NCI-H2107 treated with DMSO at 0.1 percent for 48 hours (cell line): Measurements from ENCODE around the gene PDP2.
A peak's percentile ranks its signal among the peaks of the same experiment; 100 is the strongest.
"Not testable (repeated sequence)": the region's sequence is repeated elsewhere in the genome, so short reads cannot be mapped to it uniquely, and the experiment has no call there.

Source experiments
- DNase-seq: peaks from one replicate; lab custom pipeline; 2025; ENCODE audit not compliant: unreplicated experiment; lab: John Stamatoyannopoulos, UW

The PDP2 gene

DNA sequence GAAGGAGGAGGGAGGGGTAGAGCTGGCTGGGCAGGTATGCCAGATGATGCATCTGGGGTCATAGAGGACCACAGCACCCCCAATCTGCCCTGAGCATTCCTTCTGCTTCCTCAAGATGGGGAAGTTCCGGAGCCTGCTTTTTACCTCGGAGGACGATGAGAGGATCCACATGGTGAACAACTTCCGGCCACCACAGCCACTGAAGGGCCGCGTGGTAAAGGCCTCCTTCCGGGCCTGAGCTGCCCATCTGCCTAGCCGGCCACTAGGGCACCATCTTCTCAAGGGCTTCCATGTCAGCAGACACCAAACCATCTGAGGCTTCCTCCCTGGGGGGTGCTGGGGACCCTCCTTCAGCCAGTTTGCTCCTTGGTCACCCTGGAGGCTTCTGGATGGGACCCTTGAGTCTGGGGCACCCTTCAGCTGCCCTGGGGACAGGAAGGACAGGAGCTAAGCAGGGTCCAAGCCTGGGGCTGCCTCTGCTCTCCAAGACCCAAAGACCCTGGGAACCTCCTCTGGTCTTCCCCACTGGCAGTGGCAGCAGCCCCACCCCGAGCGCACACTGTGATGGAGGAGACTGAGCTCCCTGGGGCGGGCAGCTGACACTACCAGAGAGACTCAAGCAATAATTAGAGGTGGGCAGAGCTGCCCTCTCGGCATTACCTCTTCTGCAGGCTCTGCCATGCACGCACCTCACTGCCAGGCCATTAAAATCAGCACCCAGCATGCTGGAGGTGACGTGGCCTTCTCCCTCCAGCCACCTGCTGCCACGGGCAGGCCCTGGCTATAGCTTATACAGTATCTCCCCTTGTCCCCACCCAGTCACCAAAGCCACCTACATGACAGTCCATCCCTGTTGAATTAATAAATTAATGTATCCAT, 26.8 kb upstream of the PDP2 start:
- DNase-seq = no peak

DNA sequence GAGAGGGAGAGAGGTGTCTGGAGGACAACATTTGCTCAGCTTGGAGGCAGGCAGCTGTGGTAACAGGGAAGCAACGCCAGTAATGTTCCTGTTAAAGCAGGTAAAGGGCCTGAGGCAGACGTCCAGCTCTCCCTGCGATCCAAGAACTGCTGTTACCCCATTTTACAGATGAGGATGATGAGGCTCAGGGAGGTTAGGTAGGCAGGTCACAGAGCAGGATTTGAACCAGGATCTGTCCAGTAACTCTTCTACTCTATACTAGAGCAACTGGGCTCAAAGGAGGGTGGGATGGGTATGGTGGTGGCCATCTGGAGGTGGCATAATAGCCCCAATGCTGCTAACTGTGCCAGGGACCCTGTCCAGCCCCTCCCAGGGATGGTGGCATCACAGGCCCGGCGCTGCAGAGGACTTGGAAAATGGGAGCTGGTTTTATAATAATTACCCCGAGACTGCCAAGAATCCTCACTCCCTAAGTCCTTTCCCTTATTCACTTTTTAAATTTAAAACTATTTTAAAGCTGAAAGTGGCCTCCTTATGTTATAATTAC, 24.1 kb upstream of the PDP2 start:
- DNase-seq = no peak

DNA sequence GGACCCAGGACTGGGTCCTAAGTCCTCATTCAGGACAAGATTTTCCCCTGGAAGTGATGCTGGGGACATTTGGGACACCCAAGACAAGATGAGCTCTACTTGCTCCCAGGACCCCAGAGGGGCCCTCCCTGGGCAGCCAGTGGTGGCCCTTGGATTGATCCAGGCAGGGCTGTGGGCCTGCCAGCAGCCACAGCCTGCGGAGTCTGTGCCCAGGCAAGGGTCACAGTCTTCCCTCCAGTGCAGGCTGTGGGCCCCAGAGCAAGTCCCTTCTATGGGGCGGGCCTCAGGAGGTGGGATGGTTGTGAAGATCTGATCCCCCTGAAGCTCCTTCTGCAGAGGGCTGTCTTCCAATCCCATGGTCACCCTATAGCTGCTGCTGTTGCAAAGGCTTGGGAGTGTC, 23.5 kb upstream of the PDP2 start:
- DNase-seq = no peak

DNA sequence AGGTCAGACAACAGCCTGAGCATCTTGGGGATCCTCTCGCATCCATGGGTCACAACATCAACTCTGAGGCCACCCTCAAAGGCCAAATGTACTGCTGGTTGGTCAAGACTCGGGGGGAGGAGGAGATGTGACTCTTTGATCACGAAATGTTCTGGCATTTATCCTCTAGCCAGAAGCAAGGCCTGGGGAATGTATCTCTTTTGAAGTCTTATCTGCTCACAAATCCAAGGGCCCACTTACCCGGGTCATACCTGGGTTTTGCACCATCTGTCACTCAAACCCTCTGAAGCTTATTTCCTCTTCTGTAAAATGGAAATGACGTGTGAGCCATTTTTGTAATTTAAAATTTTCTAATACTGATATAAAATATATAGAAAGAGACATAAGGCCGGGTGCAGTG, 22.9 kb upstream of the PDP2 start:
- DNase-seq = no peak

DNA sequence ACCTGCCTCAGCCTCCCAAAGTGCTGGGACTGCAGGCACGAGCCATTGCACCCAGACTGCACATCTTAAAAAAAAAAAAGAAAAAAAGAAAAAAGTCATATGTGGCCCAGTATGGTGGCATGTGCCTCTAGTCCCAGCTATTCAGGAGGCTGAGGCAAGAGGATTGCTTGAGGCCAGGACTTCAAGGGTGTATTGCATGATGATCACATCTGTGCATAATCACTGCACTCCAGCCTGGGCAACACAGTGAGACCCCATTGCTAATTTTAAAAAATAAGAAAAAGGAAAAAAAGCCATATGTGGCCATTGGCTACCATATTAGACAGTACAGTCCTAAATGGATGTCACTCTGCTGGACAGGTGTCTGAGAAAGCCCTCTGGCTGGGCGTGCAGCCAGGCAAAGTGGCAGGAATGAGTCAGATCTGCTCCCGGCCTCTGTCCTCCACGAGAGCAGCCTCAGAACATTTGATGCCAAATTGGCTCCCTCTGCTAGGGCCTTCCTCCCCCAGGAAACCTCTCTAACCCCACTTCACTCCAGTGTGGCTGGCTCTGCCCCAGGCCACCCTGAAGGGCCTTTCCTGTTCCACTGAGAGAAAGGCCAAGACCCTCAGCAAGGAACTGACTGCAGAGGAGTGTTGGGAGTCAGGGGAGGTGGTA, 21.4 kb upstream of the PDP2 start:
- no peak for DNase-seq

DNA sequence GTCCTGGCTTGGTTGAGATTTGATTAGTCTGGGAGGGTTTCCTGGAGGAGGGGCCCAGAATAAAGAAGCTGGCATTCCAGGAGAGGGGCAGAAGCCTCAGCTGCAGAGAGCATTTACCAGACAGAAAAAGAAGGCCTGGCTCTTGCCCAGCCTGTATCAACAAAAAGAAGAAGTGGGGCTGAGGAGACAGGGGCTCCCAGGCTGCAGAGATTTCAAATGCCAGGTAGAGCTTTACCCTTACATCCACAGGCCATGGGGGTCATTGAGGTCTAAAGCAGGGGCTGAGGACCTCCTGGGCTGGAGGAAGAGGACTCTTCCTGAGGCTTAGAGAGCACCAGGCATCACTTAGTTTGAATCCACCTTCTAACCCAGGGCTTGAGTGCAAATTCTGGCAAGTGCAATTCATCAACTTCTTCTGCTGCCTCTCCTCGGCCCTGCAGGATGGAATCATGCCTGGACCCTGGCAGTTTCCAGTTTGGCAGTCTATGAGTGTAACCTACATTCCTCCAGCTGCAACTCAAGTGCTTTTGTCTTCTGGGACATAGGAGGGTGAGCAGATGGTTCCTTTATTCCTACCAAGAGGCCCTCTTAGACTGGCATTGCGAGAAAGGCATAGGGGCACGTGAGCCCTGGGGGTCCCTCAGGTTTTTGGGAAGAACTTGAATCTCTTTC, 20.8 kb upstream of the PDP2 start:
- DNase-seq = peak; percentile 35

DNA sequence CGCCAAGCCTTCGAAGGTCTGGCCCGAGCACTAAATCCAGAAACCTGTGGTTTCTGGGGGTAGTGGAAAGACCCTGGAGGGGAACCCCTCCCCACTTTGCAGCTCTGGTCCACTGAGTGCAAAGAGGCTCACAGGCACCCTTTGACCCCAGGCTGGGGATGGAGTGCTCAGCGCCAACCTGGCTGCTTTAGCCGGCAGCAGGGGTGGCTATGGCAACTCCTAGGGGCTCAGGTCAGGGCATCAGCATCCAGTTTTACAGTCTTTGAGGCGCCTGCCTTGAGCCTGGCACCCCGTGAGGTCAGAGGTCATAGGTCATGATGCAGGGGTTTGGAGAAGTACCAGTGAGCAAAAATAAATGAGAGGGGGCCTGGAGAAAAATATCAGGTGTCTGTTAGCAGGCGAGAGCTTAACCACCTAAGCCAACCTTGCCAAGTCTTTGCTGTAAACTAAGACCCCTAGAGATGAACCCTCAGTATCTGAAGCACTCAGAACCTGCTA, 18.2 kb upstream of the PDP2 start:
- no peak for DNase-seq

DNA sequence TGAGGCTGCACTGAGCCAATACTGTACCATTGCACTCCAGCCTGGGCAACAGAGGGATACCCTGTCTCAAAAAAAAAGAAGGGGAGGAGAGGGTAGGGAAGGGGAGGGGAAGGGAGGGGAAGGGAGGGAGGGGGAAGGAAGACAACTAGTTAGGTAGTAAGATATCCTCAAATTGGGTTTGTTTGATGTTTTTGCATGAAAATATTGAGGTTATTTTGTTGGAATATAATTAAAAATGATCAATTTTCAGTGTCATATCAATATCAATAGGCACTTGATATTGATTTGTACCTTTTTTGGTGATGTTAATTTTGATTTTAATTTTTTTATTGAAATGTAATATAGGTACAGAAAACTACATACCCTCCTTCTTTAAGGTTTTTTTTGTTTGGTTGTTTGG, 16.6 kb upstream of the PDP2 start:
- DNase-seq = no peak

DNA sequence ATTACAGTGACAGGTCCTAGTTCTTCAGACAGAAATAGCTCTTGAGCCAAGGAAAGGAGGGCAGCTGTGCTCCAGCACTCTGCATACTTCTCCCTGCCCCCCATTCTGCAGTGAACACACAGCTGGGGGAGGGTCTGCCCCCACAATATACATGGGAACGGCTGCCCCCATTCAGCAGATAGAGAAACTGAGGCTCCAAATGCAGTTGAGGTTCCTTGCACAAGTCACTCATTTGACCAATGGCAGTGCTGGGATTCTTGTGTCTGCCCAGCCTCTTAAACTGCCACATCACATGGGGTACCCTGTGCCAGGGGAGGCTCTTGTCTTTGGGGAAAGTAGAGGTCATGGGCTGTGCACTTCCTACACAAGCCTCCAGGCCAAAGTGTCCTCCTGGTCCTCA, 10.9 kb upstream of the PDP2 start:
- DNase-seq = no peak

DNA sequence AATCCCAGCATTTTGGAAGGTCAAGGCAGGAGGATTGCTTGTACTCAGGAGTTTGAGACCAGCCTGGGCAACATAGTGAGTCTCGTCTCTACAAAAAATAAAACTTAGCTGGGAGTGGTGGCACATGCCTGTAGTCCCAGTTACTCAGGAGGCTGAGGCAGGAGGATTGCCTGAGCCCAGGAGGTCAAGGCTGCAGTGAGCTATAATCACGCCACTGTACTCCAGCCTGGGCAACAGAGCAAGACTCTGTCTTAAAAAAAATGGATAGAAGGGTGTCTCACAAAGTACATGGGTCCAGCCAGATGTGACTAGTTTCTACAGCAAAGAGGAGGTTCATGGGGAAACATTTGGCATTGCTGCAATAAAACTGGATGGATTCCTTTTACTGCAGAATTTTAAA, 9.0 kb upstream of the PDP2 start:
- DNase-seq = not testable (repeated sequence)

DNA sequence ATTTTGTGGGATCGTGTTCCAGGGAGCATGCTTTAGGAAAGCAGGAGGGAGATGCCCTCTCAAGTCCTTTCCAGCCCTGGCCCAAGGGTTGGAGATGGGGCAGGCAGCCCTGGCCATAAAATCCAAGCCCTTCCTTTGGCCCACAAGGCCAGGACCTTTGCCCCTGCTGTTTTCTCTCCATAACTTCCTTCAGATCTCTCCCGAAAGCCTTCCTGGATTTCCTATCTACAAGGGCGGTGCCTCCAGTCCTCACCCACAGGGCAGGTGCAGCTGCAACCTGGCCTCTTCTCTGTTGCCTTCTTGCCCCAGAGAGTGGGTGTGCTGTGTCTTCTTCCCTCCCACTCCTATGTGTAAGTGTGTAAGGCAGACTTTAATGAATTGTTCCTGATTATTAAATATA, 8.5 kb upstream of the PDP2 start:
- DNase-seq = no peak

DNA sequence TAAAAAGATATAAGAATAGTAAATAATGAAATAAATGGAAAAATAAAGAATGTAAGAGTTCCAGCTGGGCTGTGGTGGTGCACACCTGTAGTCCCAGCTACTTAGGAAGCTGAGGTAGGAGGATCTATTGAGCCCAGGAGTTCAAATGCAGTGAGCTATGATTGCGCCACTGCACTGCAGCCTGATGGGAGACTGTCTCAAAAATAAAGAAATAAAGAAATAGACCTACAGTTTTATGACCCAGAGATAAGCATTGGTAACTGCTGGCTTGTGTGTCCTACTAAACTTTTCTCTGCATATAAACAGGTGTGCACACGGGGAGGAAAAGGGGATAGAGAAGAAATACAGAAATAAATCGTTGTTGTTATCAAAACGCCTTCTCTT, 7.8 kb upstream of the PDP2 start:
- no peak for DNase-seq

DNA sequence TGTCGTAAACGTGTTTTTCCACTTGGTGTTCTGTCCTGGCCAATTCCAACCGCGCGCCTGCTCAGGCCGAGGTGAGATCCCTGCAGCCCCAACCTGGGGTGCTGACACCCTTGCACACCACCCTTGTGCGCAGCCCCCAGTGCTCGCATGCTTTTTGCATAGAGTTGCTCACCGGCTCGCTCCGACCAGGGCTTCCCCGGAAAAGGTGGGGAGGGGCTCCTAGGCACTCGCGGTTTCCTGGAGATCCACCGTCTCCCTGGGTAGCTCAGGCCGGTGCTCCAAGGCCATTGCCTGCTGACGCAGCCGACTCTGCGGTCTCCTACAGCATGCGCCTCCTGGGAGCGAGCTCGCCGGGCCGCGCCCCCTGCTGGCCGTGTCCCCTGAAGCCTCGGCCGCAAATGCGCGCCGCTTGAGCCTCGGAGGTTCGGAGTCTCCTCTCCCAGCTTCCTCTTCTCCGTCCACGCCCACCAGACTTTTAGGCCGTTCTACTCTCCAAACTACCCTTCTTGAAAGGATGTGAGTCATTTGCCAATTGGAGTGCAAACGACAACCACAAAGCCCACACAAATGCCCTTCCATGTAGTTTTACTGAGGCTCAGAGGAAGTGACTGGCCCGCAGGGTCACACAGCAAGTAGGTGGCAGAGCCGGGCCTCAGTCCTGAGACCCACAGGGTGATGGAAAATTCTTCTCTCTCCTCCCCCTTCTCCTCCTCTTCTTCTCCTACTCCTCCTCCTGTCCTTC, 7.2 kb upstream of the PDP2 start:
- peak; percentile 18 for DNase-seq

DNA sequence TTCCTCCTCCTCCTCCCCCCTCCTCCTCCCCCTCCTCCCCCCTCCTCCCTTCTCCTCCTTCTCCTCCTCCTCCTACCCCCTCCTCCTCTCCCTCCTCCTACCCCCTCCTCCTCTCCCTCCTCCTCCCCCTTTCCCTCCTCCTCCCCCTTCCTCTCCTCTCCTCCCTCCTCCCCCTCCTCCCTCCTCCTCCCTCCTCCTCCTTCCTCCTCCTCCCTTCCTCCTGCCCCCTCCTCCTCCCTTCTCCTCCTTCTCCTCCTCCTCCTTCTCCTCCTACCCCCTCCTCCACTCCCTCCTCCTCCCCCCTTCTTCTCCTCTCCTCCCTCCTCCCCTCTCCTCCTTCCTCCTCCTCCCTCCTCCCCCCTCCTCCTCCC, 6.6 kb upstream of the PDP2 start:
- DNase-seq = no peak

DNA sequence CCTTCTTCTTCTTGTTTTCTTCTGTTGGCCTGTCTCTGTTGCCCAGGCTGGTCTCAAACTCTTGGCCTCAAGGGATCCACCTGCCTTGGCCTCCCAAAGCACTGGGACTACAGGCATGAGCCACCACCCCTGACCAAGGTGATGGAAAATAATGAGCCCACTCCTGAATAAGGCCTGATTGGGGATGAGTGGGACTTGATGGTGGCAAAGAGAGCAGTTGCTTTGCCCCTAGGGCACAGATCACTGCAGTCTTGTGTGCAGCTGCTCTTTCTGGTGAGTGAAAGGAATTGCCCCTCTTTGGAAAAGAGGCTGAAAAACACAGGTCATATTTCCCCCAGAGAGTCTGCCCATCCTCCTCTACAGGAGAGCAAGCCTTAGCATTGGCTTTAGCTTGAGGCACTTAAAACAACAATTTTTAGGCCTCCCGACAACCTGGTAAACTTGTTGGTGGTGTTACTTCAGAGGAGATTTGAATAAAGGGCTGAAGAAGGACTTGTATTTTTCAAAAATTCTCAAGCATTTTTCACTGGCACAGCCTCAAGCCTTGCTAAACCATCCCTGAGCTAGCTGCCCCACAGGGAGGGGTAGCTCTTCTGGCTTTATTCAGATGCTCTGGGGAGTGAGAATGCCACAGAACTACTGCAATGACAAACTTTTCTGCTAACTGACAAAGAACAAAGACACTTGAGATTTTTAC, 6.1 kb upstream of the PDP2 start:
- peak; percentile 24 for DNase-seq

DNA sequence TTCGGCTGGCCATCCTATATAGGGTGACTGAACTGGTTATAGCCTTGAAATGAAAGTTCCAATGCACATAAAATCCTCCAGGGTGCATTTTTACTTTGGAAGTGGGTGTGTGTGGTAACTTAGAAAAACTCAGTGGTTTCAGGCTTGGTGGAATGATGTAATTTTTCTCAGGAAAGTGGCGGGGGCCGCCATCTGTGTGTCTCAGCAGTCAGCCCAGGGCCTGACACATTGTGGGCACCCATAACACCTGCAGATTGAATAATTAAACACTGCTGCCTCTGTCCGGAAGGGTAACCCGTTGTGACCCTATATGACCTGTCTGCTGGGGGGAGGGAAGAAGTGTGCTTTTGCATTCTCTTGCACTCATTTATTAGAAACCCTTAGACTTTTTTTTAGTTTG, 2.2 kb upstream of the PDP2 start:
- DNase-seq = no peak

DNA sequence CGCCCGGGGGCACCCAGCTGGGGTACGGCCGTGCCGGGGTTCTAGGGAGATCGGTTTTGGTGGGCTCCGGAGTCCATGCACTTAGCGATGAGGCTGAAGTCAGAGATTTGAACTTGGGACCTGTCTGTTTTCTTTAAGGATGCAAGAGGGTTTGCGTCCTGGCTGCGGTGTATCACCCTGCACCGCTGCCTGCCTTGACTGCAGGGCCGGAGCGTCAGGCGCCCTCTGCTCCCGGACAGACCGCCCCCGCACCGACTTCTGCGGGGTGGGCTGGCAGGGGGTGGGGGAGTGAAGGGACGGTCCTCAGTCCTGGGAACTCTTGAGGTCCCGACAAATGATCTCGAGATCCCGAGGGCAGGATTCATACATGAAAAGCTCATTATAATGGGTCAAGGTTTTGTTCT, 701 bp downstream of the PDP2 start:
- no peak for DNase-seq

DNA sequence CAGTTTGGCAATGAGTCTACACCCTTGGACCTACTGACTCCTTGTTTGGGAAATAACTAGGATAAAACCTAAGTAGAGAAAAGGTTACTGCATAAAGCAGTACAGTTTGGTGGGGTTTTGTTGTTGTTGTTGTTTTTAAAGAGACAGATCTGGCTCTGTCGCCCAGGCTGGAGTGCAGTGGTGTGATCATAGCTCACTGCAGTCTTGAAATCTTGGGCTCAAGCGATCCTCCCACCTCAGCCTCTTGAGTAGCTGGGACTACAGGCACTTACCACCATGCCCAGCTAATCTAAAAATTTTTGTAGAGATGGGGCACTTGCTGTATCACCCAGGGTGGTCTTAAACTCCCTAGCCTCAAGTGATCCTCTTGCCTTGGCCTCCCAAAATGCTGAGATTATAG, 1.2 kb downstream of the PDP2 start:
- no peak for DNase-seq

DNA sequence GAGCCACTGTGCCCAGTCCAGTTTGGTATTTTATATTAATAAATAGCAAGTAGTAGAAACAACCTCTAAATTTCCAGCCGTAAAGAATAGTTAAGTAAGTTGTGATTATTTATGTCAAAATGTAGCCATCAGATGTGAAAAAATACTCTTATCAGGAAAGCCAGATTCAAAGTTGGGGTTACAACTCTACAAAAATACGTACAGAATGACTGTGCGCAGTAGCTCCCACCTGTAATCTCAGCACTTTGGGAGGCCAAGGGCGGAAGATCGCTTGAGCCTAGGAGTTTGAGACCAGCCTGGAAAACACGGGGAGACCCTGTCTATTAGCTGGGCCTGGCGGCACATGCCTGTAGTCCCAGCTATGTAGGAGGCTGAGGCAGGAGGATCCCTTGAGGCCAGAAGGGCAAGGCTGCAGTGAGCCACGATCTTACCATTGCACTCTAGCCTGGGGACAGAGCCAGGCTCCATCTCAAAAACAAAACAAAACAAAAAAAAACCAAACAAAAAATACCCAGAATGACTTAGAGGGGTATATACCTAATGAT, 1.7 kb downstream of the PDP2 start:
- DNase-seq = no peak

DNA sequence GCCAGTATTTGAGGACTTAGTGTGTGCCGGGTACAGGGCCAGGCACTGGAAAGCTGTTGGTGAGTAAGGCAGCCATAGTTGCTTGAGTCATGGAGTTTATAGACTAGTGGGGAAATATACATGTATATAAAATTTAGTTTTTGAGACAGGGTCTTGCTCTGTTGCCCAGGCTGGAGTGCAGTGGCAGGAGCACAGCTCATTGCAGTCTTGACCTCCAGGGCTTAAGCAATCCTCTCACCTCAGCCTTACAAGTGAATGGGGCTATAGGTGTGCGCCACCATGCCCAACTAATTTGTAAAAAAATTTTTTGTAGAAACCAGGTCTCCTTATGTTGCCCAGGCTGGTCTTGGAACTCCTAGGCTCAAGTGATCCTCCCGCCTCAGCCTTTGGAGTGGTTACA, 2.4 kb downstream of the PDP2 start:
- no peak for DNase-seq
